HG03025 (cell line): ENCODE results near the gene EVPL.
"Not testable (repeated sequence)": the region's sequence is repeated elsewhere in the genome, so short reads cannot be mapped to it uniquely, and the experiment has no call there.

Source experiments
- ATAC-seq: cut with Tn5 transposase; IDR thresholded peaks from one replicate; pipeline ENCODE4 v1.9.1; 2021; ENCODE audit warnings: mild to moderate bottlenecking, moderate library complexity; ENCODE audit not compliant: unreplicated experiment, low FRiP score

The EVPL gene

GRCh38 chr17:75975187-75975586, 51.9 kb downstream of the EVPL start:
- not testable (repeated sequence) for ATAC-seq

GRCh38 chr17:75970626-75971025, 56.5 kb downstream of the EVPL start:
- no peak for ATAC-seq

GRCh38 chr17:75970011-75970523, 57.0 kb downstream of the EVPL start:
- ATAC-seq = no peak

GRCh38 chr17:75969044-75969443, 58.1 kb downstream of the EVPL start:
- ATAC-seq = not testable (repeated sequence)

- no peak for ATAC-seq
Measured at GRCh38 chr17:75965468-75965867, 61.6 kb downstream of the EVPL start.

- ATAC-seq = no peak
Measured at GRCh38 chr17:75959839-75960511, 67.1 kb downstream of the EVPL start.

GRCh38 chr17:75959051-75959838, 67.9 kb downstream of the EVPL start:
- no peak for ATAC-seq
